GM19468 (cell line): ENCODE results near the gene AATF.

Experiments
- ATAC-seq: cut with Tn5 transposase; IDR thresholded peaks from one replicate; pipeline ENCODE4 v1.9.1; 2021; ENCODE audit warnings: mild to moderate bottlenecking, moderate library complexity, moderate number of reproducible peaks; ENCODE audit not compliant: unreplicated experiment; ENCODE audit errors: extremely low read depth

Gene AATF

GRCh38 chr17:36940313-36941264 is 8.2 kb upstream of the AATF start:
- no peak for ATAC-seq

GRCh38 chr17:36941265-36942010 is 7.3 kb upstream of the AATF start:
- no peak for ATAC-seq

DNA sequence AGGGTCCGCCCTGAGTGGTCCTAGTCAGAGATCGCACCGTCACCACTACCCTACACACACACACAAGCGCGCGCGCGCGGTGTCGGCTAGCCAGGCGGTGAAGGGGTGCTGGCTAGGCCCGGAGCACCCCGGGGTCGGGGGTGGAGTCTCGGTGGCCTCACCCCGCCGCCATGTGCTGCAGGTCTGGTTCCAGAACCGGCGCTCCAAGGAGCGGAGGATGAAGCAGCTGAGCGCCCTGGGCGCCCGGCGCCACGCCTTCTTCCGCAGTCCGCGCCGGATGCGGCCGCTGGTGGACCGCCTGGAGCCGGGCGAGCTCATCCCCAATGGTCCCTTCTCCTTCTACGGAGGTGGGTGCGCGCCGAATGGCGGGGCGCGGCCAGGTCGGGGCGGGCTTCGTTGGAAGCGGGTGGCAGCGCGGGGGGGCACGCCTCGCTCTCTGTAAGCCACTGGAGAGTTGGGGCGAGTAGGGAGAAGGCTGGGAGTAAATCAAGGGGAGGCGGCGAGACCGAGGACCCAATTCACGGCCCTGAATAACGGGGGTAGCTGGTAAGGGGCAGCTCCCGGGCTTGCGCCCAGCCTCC is 6.6 kb upstream of the AATF start:
- ATAC-seq: no peak

- ATAC-seq: no peak
These were observed 6.1 kb upstream of the AATF start for GRCh38 chr17:36942631-36943125.

- ATAC-seq: no peak
These were observed 5.2 kb upstream of the AATF start for GRCh38 chr17:36943250-36944191.

DNA sequence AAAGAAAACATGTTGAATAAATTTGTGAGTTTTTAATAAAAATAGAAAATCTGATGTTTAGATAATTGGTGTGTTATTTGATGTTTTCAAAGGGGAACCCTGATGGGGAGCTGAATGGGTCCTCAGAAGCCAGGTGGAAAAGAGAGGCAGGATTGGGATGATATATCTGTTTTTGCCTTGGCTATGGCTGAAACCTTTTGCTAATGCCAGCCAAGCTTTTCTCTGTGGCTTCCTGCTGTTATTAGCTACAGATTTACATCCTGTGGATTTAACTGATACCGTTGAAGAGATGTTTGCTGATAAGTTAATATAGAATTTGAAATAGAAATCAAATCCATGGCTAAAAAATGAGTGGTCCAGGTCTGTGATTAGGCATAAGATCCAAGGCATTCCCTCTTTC is 4.2 kb upstream of the AATF start:
- no peak for ATAC-seq

- no peak for ATAC-seq
These were observed 3.6 kb upstream of the AATF start for GRCh38 chr17:36945140-36945539.

DNA sequence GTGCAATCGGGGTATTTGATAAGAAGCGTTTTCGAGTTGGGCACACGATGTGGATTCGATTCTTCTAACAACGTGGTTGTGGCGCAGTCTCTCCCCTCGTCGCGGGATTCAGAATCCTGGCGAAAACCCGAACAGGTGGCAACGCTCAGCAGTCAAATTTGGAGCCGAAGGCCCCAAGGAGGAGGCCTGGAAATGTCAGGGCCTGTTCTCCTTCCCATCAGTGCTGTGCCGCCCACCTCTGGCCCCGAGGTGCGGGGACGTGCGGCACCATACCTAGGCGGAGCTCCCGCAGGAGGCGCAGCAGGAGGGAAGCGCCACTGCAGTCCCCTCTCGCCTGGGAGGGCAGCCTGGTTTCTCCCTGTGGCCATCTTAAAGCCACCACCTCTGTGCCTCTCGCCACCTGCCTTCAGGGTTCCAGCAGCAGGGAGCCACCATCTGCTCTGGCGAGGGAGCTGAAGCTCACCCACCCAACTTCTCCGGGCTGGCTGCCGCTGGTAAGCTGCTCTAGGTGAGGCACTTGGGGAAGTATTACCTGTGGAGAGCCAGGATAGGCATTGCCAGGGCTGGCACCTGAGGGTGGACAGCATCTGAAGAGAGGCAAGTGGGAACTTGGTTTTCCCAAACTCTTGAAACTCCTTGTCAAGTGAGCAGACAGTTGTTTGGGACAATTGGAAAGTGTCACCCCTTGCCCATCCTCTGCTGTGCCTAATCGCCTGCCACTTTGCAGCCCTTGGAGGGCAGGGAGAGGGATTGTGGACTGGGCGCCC is 2.6 kb upstream of the AATF start:
- no peak for ATAC-seq

DNA sequence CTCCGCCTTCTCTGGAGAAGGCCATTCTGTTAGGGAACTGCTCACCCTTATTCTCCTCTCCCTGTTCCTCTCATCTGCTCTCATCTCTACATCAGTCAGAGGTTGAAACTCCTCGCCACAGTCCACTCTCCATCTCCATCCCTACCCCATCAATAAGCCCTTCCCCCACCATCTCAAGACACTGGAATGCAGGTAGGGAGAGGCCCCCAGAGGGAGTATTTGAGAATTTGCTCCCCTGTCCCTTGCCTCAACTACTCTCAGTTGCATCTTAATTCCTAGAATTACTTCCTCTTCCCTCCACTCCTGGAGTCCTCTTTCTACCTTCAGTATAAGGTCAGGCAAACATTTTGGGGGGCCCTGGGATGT is 2.0 kb upstream of the AATF start:
- no peak for ATAC-seq

DNA sequence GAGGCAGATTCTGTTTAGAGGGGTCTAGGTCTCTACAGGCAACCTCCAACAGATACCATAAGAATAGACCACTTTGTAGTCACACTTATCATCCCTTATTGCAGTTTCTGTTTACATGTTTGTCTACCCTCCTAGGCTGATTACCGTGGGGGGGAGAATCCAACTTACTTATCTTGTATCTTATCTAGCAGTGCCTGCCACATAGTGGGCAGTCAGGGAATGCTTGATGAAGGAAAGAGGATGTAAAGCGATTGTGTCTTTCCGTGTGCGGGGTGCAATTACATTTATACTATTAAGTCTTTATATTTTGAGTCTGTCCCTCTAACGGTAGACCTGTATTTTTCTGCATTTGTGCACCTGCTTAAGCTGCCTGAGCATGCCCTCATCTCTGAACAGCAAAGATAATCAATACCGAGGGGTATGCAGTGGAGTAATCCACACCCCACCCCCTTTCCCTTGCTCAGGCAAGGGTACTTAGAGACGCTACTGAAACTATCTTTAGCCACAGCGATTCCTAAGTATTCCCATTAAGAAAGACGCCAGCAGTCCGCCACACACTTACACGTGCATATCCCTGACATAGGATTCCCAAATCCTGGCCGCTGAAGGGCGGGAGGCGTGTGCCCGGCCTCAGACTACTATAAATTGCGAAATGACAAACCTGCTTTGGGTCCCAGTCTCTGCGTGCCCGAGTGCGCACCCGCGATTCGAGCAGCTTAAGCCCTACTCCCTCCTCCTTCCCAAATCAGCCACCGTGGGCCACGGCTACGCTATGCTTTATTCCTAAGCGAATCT is 635 bp upstream of the AATF start:
- no peak for ATAC-seq

GRCh38 chr17:36949461-36949927 is 740 bp downstream of the AATF start:
- ATAC-seq: no peak

GRCh38 chr17:36950027-36950426 is 1.3 kb downstream of the AATF start:
- ATAC-seq: no peak

DNA sequence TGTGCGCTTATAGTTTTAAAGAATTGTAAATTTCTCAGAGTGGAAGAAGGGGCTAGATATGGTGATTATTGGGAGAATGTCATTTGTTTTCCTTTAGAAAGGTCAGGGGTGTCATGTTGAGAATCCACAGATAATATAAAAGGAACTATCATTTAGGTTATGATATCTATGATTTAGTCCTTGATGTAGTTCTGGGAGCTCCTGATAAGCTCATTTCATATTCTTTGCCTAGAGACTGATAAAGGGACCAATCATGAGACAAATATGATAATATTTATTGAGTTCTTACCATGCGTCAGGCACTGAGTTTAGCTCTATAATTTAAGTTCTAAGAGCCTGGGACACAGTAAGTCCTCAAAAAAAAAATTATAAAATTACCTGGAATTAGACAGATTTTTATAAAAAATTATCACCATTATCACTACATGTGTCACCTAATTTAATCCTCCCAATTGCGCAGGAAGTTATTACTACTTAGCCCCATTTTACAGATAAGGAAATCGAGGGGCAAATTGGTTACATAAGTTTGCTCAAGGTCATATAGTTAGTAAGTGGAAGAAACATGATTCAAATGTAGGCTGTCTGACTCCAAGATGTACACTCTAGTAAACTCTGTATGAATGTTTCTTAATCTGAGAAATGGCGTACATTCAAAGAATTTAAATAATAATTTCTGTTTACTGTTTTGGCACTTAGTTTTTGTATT is 2.5 kb downstream of the AATF start:
- ATAC-seq: no peak

GRCh38 chr17:36971508-36971907 is 22.8 kb downstream of the AATF start:
- no peak for ATAC-seq

DNA sequence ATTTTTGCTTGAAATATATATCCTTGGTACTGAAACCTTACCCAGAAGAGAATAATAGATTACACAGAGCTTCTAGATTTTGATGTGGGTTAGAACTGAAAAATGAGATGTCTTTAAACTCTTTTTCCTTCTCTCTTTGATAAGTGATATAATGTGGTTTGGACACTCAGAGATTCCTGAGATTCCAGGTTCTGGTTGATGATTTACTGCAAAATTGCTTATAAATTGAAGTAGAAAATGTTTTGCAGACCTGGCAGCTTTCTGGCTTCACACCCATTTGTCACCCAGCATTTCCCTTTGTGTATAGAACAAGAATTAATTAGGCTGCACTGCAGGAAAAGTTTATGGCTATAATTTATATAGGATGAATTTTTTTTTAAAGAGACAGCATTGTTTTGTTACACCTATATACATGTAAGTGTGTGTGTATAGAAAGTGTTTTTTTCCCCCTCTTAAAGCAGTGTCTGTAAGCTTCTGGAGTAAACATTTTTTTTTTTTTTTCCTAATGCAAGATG is 23.5 kb downstream of the AATF start:
- no peak for ATAC-seq

DNA sequence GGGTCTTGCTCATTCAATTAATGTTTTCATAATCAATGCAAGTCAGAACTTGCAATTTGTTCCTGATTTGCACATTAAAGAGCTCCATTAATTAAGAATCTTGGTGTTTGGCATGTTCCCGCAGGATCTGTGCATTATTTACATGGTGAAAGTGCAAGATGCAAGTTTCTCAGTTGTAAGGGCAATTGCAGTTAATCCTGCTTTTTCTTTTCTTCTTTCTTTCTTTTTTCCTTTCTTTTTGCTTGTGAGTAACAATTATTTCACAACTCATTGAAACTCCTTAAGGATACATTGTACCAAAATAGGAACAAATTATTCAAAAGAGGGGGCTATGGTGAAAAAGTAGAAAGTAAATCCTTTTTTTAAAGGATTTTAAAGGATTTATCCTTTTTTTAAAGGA is 24.2 kb downstream of the AATF start:
- no peak for ATAC-seq

GRCh38 chr17:36975922-36976515 is 27.3 kb downstream of the AATF start:
- no peak for ATAC-seq
